Measurements from ENCODE around the gene DTNB. TPM values are rescaled to one million over a fixed set of nuclear protein-coding genes. Genes with fewer than 3 reads are reported as not detected.

Gene DTNB
- total and polyA plus RNA-seq, 7 donors = 2.4 to 7.8 (median 4.8) TPM

GRCh38 chr2:25388491-25388890 is 284.9 kb downstream of the DTNB start:
- DNase-seq = no peak
- no peaks in the 10 kb centered on the region for H3K4me1 ChIP-seq
- no peak overlapping the region for H3K27ac ChIP-seq
- TF ChIP-seq POLR2A (IDR thresholded peaks at IDR 0.05) = no peak
- no peak for TF ChIP-seq CTCF (IDR thresholded peaks at IDR 0.05)
- no peak for TF ChIP-seq POLR2AphosphoS5 (IDR thresholded peaks at IDR 0.05)
- no peak for TF ChIP-seq EP300 (IDR thresholded peaks at IDR 0.05)
- no peaks in the 10 kb centered on the region for H3K36me3 ChIP-seq
- 76 to 84% methylated on average over 6 of the region's 6 CpGs for WGBS, 2 donors
- no peak overlapping the region for H3K4me3 ChIP-seq
- H3K9me3 ChIP-seq = no peaks in the 10 kb centered on the region
- no peaks in the 10 kb centered on the region for H3K27me3 ChIP-seq
- intact Hi-C loops (cut with DNase I) = no loop called here

GRCh38 chr2:25387876-25388449 is 285.4 kb downstream of the DTNB start:
- H3K9me3 ChIP-seq = no peaks in the 10 kb centered on the region
- DNase-seq = no peak
- WGBS, 2 donors = 92 to 96% methylated on average over 17 of the region's 17 CpGs
- H3K4me1 ChIP-seq = no peaks in the 10 kb centered on the region
- intact Hi-C loops (cut with DNase I) = no loop called here
- TF ChIP-seq EP300 (IDR thresholded peaks at IDR 0.05) = no peak
- TF ChIP-seq CTCF (IDR thresholded peaks at IDR 0.05) = no peak
- TF ChIP-seq POLR2A (IDR thresholded peaks at IDR 0.05) = no peak
- no peak for TF ChIP-seq POLR2AphosphoS5 (IDR thresholded peaks at IDR 0.05)
- H3K36me3 ChIP-seq = no peaks in the 10 kb centered on the region
- H3K27ac ChIP-seq = no peak overlapping the region
- H3K4me3 ChIP-seq = no peak overlapping the region
- no peaks in the 10 kb centered on the region for H3K27me3 ChIP-seq

- no peak overlapping the region for H3K27ac ChIP-seq
- H3K36me3 ChIP-seq = no peaks in the 10 kb centered on the region
- TF ChIP-seq POLR2A (IDR thresholded peaks at IDR 0.05) (no peak), CTCF (IDR thresholded peaks at IDR 0.05) (no peak), EP300 (IDR thresholded peaks at IDR 0.05) (no peak), POLR2AphosphoS5 (IDR thresholded peaks at IDR 0.05) (no peak)
- intact Hi-C loops (cut with DNase I) = no loop called here
- no peaks in the 10 kb centered on the region for H3K27me3 ChIP-seq
- 91% methylated on average over 19 of the region's 19 CpGs for WGBS, 2 donors
- no peak for DNase-seq
- no peak overlapping the region for H3K4me3 ChIP-seq
- H3K4me1 ChIP-seq = no peaks in the 10 kb centered on the region
- H3K9me3 ChIP-seq = no peaks in the 10 kb centered on the region
Measured at GRCh38 chr2:25386971-25387875, 286.2 kb downstream of the DTNB start.

GRCh38 chr2:25385910-25386309 is 287.5 kb downstream of the DTNB start:
- DNase-seq = no peak
- intact Hi-C loops (cut with DNase I) = no loop called here
- 92 to 93% methylated on average over 8 of the region's 8 CpGs for WGBS, 2 donors
- H3K4me3 ChIP-seq = no peak overlapping the region
- H3K27me3 ChIP-seq = no peaks in the 10 kb centered on the region
- no peak overlapping the region for H3K27ac ChIP-seq
- H3K36me3 ChIP-seq = no peaks in the 10 kb centered on the region
- no peaks in the 10 kb centered on the region for H3K9me3 ChIP-seq
- no peaks in the 10 kb centered on the region for H3K4me1 ChIP-seq
- TF ChIP-seq EP300 (IDR thresholded peaks at IDR 0.05) (no peak), POLR2AphosphoS5 (IDR thresholded peaks at IDR 0.05) (no peak), POLR2A (IDR thresholded peaks at IDR 0.05) (no peak), CTCF (IDR thresholded peaks at IDR 0.05) (no peak)
